ENCODE results near the gene SHC4. TPM values are rescaled to one million over a fixed set of nuclear protein-coding genes. Genes with fewer than 3 reads are reported as not detected.

Gene SHC4
- total RNA-seq, 1 experiment from 2014 or later: 1.8 TPM

- Histone ChIP-seq H3K4me3 (no peak overlapping the region), H3K4me1 (no peaks in the 10 kb centered on the region), H3K36me3 (peaks cover 60% of the 10 kb centered on the region), H3K27ac (no peak overlapping the region), H3K27me3 (no peaks in the 10 kb centered on the region), H3K9me3 (replicated peaks) (no peaks in the 10 kb centered on the region)
- no peak for DNase-seq
Measured at GRCh38 chr15:48781481-48782081, 182.1 kb downstream of the SHC4 start.

- H3K9me3 ChIP-seq (replicated peaks): no peaks in the 10 kb centered on the region
- H3K27ac ChIP-seq: no peak overlapping the region
- H3K27me3 ChIP-seq: no peaks in the 10 kb centered on the region
- no peak overlapping the region for H3K4me3 ChIP-seq
- peaks cover 62% of the 10 kb centered on the region for H3K36me3 ChIP-seq
- DNase-seq: no peak
- no peaks in the 10 kb centered on the region for H3K4me1 ChIP-seq
Measured at GRCh38 chr15:48781017-48781416, 182.7 kb downstream of the SHC4 start.

GRCh38 chr15:48778331-48778730 lies 185.4 kb downstream of the SHC4 start:
- Histone ChIP-seq H3K36me3 (peaks cover 55% of the 10 kb centered on the region), H3K27ac (no peak overlapping the region)

GRCh38 chr15:48777645-48778330 lies 185.9 kb downstream of the SHC4 start:
- Histone ChIP-seq H3K27ac (no peak overlapping the region), H3K4me1 (no peaks in the 10 kb centered on the region), H3K9me3 (replicated peaks) (no peaks in the 10 kb centered on the region), H3K36me3 (peaks cover 52% of the 10 kb centered on the region), H3K4me3 (no peak overlapping the region), H3K27me3 (no peaks in the 10 kb centered on the region)
- DNase-seq: peak in 1 of 2 experiments; percentile 36

More at GRCh38 chr15:48778331-48778730, 185.4 kb downstream of the SHC4 start:
- H3K27me3 ChIP-seq: no peaks in the 10 kb centered on the region
- DNase-seq: no peak
- no peaks in the 10 kb centered on the region for H3K4me1 ChIP-seq
- H3K4me3 ChIP-seq: no peak overlapping the region
- H3K9me3 ChIP-seq (replicated peaks): no peaks in the 10 kb centered on the region

- peaks cover 47% of the 10 kb centered on the region for H3K36me3 ChIP-seq
- DNase-seq: no peak
- no peak overlapping the region for H3K4me3 ChIP-seq
- H3K27ac ChIP-seq: no peak overlapping the region
- H3K27me3 ChIP-seq: no peaks in the 10 kb centered on the region
- H3K4me1 ChIP-seq: no peaks in the 10 kb centered on the region
- H3K9me3 ChIP-seq (replicated peaks): no peaks in the 10 kb centered on the region
Measured at GRCh38 chr15:48775546-48775945, 188.2 kb downstream of the SHC4 start.

GRCh38 chr15:48774484-48774883 lies 189.2 kb downstream of the SHC4 start:
- Histone ChIP-seq H3K9me3 (replicated peaks) (no peaks in the 10 kb centered on the region), H3K27me3 (no peaks in the 10 kb centered on the region), H3K36me3 (peaks cover 39% of the 10 kb centered on the region), H3K27ac (no peak overlapping the region), H3K4me1 (no peaks in the 10 kb centered on the region), H3K4me3 (no peak overlapping the region)
- DNase-seq: no peak

Other genes starting within 250 kb of the SHC4 start
- 23.1 and 31.8 TPM in 2 replicates for gene CEP152, start 152.8 kb downstream of the SHC4 start, total RNA-seq (2014; rRNA removed; shearing (Covaris generic))
- 149 and 164 TPM in 2 replicates for gene EID1, start 85.8 kb downstream of the SHC4 start, total RNA-seq (2014; rRNA removed; shearing (Covaris generic))
- 19.3 and 23.5 TPM in 2 replicates for gene SECISBP2L, start 82.5 kb upstream of the SHC4 start, total RNA-seq (2014; rRNA removed; shearing (Covaris generic))
- gene COPS2, start 191.7 kb upstream of the SHC4 start, total RNA-seq (2014; rRNA removed; shearing (Covaris generic)): 85.8 and 103 TPM in 2 replicates
- 17.9 and 19.1 TPM in 2 replicates for gene GALK2, start 206.3 kb upstream of the SHC4 start, total RNA-seq (2014; rRNA removed; shearing (Covaris generic))

Measured in SJCRH30 (cell line).